ENCODE results near the gene SYT2. TPM values are rescaled to one million over a fixed set of nuclear protein-coding genes. Genes with fewer than 3 reads are reported as not detected.
A peak's percentile ranks its signal among the peaks of the same experiment; 100 is the strongest.
"Not testable (repeated sequence)": the region's sequence is repeated elsewhere in the genome, so short reads cannot be mapped to it uniquely, and the experiment has no call there.

SYT2 gene
- total RNA-seq, 1 donor from 2014 or later = not detected

DNA sequence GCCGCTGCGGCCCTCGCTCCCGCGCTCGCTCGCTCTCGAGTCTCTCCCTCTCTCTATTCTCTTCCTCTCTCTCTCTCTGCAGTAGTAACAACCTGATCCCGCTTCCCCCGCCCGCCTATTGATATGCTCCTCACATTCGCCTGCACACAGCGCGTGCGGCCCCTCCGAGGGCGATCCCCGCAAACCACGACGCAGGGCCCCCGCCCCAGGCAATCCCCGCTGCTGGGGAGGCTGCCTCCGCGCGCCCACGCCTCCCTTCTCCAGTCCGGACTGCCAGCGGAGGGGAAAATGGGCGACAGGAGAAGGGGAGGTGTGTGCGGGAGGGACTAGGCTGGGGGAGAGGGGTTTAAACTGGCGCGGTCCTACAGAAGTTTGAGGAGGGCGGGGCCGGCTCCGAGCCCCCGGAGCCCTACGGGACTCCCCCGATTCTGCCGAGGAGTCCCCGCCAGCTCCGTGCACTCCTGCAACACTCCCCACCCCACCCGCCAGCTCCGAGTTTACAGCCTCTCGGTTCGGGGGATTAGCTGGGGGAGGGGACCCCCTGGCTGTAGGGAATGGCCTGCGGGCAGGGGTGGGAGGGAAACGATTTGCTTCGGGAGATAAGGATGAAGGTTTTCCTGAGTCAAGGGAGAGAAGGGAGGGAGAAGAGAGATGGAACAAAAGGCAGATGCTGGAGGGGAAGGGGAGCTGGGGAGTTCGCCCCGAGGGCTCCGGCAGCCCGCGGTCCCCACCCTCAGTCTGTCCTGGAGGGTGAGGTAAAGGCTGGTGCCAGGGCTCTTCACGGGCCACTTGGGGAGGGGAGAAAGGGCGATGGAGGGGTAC lies 66.6 kb downstream of the SYT2 start:
- no peak for DNase-seq (ENCODE audit: low read depth in 2 of 2)

DNA sequence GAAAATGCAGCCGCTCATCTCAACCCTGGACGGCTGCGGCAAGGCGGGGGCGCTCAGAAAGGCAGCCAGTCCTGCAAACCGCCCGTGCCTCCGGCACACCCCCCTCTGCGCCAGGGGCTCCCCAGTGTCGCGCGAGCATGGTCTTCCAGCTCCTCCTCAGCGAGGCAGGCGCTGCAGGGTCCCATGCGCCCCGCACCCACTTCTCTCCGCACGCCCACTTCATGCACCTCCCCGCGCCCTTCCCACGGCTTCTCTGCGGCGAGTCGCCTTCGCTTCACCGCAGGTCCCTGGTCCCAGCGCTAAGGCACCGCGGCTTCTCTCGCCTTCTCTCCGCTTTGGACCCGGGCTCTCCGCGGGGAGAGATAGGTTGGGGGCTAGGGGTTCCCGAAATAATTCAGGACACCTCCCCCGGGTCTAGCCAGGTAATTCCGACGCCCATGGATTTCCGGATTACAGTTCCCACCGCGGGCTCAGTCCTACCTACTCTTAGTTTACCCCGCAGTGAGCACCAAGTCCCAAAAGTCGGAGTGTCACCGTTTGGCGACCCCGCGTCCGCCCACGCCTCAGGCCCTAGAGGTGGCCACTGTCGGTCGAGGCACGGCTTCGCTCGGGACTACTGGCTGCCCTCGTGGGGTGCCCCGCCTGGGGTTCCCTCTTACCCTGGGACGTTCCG lies 67.5 kb downstream of the SYT2 start:
- DNase-seq (ENCODE audit: low read depth in 2 of 2) = no peak

DNA sequence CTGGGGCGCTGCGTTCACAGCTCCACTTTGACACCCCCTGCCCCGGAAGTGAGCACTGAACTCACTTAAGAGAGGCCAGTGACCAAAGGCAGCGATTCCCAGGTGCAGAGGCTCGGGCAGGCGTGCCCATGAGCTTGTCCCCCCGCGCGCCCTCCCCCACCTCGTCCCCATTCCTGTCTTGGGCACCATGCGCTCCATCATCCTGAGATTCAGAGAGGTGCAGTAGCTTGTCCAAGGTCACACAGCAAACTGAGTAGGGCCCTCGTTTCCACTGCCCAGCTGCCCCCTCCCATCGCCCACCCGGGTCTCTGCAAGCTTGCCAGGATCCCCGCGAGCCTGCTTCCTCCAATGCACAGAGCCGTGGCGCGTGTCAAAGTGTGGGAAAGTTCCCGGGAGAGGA lies 68.0 kb downstream of the SYT2 start:
- no peak for DNase-seq (ENCODE audit: low read depth in 2 of 2)

DNA sequence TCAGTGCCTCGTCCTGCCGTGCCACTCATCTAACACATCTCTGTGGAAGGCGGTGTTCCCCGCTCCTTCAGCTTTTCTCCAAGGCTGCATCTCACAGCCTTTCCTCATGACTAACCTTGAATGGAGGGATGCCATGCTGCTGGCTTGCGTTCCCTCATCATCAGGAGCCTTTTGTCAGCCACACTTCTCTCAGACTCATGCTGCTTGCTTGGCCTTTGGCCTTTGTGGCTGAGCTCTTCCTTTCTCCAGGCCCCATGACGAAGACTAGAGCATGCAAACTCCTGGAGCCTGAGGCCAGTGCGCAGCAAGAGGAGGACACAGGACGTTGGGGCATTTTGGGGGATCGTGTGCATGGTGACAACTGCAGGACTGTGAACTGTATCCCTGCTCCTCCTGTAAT lies 70.8 kb downstream of the SYT2 start:
- DNase-seq (ENCODE audit: low read depth in 2 of 2) = no peak

DNA sequence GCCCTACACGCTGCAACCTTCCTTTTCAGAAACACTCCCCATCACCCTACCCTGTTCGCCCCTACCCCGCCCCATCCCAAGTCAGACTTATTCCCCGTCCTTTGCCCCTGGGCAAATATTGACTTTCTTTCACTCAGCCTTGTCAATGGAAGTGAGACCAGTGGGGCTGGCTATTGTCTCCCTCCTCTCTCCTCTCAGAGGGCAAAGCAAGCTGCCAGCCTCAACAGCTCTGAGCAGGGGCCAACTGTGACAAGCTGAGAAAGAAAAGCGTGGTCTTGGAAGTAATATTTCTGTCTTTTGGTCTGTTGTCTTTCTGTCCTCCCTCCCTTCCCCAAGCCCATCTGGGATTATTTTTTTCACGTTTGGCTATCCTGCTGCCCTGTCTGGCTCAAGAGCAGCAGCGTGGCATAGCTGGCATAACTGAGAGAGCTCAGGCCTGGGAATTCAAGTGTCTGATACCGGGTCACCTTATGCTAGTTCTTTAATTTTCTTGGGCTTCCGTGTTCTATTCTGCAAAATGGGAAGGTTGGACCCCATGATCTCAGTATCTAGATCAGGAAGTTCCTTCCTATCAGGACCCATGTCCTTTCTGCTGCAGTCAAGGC lies 71.5 kb downstream of the SYT2 start:
- DNase-seq (ENCODE audit: low read depth in 2 of 2) = not testable (repeated sequence)

DNA sequence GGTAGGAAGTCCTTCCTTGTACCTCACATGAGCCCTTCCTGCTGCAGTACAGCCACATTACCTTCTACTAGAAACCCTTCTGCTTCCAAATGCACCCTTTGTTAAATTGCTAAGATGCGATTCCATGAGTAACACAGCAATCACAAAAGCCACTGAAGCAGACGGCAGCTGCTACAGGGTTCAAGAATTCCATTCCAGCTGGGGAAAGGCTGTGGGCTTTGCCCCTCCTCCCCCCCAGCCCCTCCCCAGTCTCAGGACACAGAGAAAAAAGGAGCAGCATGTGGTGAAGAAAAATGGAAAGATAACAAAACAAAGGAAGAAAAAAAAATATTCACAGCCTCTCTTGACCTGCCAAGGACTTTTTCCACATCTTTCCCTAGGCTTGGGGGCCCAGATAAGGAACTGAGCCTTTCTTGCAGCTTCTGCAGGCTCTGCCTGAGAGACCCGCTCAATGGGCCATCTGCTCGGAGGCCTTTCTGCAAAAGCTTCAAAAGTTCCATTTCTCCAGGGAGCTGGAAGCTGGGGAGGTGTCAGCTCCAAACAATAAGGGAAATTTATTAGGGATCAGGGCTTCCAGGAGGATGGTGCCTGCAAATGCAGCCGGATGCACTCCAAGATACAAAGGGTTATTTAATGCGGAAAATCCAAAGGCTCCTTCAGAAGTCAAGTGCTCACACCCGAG lies 72.1 kb downstream of the SYT2 start:
- no peak for DNase-seq (ENCODE audit: low read depth in 2 of 2)

DNA sequence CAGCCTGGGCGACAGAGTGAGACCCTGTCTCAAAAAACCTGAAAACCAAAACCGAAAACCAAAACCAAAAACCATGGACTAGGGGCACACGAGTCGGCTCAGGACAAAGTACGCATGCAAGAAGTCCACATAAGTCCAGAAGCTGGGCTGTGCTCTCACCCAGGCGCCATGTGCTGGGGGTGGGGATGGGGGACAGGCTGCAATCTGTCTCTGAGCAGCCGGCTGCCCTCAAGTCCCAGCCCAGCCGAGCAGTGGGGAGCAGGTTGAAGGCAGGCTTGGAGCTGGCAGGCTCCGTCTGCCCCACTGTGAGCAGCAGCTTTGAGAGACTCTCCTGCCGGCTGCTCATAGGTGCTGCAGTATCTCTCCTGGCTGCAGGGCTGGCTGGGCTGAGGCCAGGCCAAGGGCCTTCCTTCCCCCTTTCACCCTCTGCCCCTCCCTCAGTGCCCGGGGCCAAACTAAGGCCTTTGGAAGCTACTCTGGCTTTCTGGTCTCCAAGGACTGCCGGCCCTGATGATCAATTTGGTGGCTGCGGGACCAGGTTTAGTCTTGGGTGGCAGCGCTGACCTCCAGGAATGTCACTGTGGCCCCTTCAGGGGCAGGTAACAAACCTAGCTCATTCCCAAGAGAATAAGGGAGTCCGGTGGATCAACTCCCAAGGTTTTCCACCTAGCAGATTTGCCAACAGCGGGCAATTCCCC lies 72.8 kb downstream of the SYT2 start:
- not testable (repeated sequence) for DNase-seq (ENCODE audit: low read depth in 2 of 2)

DNA sequence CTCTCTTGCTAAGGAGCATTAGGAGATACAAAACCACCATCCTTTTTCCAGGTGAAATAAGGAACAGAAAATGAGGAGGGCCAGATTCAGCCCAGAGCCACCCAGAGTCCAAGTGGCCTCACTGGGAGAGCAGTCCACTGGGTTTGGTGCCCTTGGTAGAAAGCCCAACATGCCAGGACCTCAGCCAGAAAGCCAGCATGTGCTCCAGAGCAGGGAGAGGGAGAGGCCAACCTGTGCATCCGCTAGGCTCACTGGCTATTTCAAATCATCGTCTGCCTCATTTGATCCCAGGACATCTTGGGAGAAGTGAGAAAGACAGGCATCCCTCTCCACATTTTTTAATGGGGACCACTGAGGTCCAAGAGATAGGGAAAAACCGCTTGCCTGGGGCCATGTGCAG lies 74.1 kb downstream of the SYT2 start:
- not testable (repeated sequence) for DNase-seq (ENCODE audit: low read depth in 2 of 2)

DNA sequence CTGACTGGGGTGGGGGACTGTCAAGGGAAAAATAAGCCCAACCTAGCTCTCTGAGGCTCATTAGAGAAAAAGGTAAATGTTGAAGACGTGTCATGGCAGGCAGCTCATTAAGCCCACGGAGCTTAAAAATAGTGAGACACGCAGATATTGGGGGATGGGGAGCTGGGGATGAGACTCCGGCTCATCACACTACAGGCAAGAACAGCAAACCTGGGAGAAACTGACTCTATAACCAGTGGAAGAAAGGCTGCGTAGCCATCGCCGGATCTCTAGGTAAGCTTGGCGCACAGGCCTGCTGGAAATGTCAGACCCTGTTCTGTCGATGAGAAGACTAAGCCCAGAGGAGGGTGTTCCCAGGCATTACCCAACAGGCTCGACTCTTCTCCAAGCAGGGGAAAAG lies 78.0 kb downstream of the SYT2 start:
- no peak for DNase-seq (ENCODE audit: low read depth in 2 of 2)

DNA sequence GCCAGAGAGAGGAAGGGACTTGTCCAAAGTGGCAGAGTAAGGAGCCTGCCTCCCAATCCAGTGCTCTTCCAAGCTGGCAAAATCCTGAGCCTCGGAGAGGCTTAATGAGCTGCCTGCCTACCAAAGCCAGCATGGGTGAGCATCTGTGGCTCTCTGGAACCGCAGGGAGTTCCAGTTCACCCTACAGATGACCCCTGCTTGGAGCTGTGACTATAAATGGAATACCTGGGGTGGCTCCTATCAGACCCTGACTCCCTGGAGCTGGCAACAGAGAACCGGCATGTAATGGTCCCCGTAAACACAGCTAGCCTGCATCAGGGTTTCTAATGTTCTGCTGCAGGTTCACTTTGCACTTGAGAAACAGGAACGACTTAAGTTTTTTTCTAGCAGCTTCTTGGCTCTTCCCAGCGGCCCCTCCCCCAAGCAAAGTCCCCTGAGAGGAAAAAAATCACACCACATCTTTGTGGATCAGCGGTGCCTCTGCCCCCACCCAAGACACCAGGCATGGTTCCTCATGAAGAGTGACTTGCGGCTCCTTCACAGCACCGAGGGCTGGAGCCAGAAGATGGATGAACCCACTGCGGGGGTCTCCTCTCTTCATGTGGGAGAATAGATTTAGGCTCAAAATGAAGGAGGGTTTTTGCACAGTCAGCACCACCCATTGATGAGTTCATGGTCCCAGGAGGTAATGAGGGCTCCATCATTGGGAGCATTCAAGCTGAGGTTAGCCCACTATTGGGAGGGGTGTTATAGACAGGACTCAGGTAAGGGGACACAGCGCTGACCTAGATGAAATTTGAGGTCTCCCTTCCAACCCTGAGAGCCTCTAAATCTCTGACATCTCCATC lies 79.0 kb downstream of the SYT2 start:
- DNase-seq (ENCODE audit: low read depth in 2 of 2) = no peak

DNA sequence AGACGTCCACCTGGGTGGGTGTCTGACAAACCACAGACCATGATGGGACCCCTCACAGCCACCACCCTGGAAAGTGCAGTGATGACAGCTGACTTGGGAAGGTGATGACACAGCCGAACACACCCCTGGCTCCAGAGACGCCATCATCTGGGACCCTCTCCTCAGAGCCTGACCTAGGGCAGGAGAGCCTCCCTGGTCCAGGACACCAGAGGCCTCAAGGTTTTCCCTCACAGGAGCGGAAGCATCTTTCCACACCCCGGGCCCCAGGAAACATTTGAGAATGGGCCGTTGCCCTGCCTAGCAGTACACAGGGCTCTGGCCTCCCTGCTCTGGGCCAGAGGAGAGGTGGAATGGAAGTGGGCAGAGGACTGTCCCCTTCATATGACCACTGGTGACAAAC lies 79.7 kb downstream of the SYT2 start:
- no peak for DNase-seq (ENCODE audit: low read depth in 2 of 2)

DNA sequence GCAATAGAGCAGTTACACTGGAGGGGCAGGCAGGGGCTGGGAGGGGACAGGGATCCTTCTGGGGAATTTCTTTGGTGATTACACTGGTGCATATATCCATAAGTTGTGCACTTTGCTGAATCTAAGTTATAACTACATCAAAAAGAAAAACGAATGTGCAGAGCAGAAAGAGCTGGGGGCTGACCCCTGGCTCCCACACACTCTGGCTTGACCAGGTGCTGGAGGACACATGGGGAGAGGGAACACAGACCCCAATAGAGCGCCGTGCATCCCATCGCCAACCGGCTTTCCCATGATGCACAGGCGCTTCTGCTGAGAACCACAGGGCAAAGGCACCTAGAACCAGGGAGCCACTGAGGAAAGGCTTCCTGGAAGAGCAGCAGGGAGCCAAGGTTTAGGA lies 80.2 kb downstream of the SYT2 start:
- not testable (repeated sequence) for DNase-seq (ENCODE audit: low read depth in 2 of 2)

DNA sequence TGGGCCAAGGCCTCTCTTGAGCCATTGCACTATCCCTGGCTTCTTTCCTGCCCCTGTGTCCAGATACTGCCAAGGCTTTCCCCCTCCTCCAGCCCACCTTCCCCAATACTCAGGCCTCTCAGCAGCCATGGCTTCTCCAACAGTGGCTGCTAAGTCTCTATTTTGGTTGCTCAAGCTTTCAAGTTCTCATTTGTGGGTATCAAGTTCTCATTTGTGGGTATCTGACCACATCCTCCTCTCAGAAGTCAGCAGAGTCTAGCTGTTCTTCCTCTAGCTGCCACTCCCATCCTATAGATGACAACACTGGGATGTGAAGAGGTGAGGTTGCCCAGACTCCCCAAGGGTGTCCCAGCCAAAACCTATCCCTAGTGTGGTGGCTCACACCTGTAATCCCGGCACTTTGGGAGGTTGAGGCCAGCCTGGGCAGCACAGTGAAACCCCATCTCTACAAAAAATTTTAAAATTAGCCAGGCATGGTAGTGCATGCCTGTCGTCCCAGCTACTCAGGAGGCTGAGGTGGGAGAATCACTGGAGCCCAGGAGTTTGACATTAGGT lies 80.9 kb downstream of the SYT2 start:
- DNase-seq (ENCODE audit: low read depth in 2 of 2) = not testable (repeated sequence)

DNA sequence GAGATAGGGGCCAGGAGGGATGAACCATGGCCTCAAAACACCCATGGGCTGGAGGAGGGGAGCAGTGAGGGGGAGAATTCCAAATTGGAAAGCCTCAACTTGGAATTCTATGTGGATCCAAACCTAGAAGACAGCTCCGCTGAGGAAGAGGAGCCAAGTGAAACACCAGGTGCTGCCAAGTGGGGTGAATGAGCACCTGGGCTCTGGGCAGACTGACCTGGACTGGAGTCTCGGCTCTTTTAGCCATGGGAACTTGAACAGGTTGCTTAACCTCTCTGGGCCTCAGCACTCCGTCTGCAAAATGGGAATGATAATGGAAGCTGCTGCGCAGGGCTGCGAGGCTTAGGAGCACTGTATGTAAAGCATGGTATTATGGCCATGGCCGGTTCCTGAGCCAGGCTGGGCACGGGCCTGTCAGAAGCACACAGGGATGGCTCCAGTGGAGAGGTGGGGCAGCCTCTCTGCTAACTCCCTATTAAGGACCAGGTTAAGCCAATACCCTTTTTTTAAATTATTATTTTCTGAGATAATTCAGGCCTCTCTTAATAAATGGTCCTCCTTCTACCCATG lies 81.5 kb downstream of the SYT2 start:
- DNase-seq (ENCODE audit: low read depth in 2 of 2) = no peak

DNA sequence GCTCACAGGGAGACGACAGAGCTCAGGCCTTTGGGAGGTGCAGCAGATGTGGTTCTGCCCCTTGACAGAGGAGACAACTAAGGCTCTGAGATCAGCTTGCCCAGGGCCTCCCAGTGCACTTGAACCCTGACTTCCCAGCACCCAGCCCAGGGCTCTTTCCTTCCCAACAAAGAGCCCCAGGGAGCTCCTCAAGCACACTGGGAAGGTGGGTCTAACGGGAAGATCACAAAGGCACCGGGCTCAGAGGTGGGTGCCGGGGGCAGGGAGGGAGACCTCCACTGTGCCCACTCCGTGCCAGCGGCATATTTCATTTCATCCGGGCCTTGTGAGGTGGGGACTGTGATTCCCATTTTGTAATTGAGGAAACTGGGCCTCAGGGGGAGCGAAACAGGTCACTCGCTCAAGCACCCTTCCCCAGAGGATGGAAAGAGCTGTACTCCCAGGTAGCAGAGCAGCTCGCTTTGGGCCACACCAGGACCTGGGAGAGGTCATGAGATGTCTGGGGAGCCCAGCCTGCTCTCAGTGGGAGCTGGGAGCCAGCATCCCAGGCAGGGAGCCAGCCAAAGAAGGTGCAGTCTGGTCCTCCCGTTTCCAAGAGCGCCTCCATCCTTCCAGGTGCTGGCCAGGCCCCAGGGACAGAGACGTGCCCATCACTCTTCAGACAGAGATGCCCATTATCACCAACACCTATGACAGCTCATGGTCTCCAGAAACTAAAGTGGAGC lies 82.3 kb downstream of the SYT2 start:
- DNase-seq (ENCODE audit: low read depth in 2 of 2) = no peak

DNA sequence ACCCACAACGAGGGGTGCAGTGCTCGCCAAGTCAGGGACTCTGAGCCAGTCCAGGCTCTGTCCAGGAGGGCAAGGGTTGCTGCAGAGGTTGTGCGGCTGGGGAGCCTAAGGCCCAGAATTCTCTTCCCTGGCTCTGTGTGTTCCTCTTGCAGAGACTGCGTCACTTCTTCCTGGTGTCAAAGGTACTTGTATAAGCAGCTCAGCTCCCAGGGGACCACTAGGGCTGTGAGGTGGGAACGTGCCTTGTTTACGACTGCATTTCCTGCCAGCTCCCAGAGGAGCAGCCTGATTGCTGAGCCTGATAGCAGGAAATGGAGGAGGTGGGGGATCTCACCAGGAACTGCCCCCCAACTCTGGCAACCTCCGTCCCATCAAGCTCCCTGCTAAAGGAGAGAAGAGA lies 83.2 kb downstream of the SYT2 start:
- not testable (repeated sequence) for DNase-seq (ENCODE audit: low read depth in 2 of 2)

DNA sequence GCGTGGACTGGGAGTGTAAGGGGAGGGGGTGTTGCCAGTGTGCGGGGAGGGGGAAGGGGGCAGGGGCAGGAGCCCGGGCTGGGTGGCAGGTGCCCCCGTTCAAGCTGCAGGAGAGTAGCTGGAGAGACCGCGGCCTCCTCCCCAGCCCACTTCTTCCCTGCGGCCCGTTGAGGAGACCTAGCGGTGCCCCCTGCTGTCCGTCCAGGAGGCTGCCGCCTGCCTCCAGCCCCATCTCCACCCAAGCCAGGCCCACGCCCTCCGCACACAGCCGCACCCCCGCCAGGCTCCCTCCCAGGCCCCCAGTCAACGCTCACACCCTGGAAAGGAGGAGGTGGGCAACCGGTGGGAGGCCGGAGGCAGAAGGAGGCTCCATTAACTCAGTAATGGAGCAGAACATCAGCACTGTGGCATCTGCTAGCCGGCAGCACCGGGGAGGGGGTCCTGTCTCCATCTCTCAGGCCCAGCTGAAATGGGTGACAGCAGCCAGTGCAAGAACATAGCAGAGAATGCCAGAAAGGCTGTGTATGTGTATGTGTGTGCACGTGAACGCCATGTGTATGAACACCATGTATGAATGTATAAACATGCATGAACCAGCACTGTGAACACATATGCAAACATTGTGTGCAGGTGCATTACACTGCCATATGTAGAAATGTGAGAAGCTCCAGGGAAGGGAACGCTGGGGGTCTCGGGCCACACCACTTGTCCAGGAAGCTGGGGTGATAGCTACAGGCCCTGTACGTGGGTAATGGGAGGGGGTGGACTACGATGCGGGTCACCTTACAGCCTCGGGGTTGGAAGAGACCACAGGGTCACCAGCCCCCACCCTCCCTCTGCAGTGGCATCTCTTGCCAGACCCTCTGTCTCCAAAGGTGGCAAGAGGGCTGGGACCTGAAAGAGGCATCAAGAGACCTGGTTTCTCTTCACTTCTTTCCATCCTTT lies 84.6 kb downstream of the SYT2 start:
- DNase-seq (ENCODE audit: low read depth in 2 of 2) = peak; percentile 17 to 63

DNA sequence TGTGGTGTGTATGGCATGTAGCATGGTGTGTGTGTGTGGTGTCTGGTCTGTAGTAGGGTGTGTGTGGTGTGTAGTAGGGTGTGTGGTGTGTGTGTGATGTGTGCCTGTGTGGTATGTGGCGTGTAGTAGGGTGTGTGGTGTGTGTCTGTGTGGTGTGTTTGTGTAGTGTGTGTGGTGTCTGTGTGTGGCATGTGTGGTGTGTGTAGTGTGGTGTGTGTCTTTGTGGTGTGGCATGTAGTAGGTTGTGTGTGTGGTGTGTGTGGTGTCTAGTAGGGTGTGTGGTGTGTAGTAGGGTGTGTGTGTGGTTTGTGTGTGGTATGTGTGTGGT lies 85.5 kb downstream of the SYT2 start:
- peak in 1 of 2 donors; percentile 10 for DNase-seq (ENCODE audit: low read depth in 2 of 2)
